ACHN (cell line): ENCODE data around the gene SLC13A4.
"Not testable (repeated sequence)": the region's sequence is repeated elsewhere in the genome, so short reads cannot be mapped to it uniquely, and the experiment has no call there.

Experiments
- DNase-seq: peaks from one replicate; pipeline ENCODE4 v3.0.0-alpha.2; 2015
- in situ Hi-C: cut with HindIII; loops from 2 replicates; pipeline ENCODE4 v1.10.0; 2017; ENCODE audit warnings: low sequenced_read_pairs, low pct_ligation_motif_present, low pct_unique_long_range_greater_than_20kb

Gene SLC13A4

GRCh38 chr7:135653340-135654080 lies 74.5 kb downstream of the SLC13A4 start:
- DNase-seq = no peak
- in situ Hi-C loops = no loop called here

DNA sequence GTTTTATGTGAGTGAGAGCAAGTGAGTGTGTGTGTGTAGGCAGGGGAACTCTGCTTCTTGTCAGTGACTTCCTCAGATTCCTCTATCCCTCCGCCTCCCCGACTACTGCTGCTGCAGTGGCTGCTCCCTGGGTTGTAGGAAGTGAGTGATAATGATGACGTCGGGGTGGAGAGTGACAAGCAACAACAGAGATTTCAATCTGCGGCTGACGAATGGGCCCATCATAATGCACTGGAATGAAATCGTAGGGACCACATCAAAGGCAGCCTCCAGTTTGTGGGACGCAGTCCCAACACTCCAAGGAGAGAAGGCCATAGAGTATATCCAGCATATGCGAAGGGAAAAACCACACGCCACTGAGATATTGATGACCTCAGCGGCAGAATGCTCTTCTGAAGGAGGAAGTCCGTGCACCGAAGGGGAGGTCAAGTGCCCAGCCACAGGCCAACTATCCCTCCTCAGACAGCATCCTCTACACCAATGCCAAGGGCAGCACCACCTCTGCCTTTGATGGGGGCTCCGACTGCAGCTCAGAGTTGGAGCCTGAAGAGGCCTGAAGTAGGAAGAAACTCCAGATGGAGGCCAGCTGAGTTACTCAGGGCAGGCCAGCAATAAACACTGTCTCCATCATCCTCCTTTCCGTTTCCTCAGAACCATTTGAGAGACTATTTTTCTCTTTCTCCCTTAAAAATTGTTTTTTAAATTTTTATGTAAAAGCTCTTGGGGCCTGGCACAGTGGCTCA lies 77.0 kb downstream of the SLC13A4 start:
- in situ Hi-C loops = no loop called here

DNA sequence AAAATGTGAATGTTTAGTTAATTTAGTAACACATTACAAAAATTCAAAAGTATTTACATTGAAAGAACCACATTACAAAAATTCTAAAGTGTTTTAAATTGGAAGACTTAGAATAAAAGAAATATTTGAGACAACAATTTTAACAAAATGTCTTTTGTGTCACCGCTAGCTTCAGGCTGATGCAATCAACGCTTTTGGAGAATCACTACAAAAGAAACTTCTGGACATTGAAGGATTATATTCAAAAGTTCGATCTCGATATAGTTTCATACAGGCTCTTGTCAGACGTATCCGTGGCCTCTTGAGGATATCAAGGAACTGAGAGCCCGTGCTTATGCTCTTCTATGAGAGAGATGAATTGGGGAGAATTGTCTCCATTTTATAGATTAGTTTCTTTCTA lies 79.8 kb downstream of the SLC13A4 start:
- in situ Hi-C loops = no loop called here
- DNase-seq = no peak

More for the DNA sequence above, 77.0 kb downstream of the SLC13A4 start:
- no peak for DNase-seq

DNA sequence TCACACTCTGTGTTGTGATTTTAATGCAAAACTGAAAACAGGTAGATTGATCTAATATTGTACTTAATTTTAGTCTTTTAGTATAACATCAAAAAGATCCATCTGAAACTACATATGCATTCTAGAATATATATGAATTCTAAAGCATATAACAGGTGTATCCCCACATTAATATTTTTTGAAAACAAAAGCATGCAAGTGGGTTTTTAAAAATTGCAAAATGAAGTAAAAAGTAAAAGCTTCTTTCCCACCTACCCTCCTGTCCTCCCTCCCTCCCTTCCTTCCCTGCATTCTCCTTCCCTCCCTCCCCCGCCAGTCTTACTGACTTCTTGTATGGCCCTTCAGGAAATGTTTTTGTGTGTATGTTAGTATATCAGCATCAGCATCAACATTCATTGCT lies 80.2 kb downstream of the SLC13A4 start:
- in situ Hi-C loops = no loop called here
- no peak for DNase-seq

DNA sequence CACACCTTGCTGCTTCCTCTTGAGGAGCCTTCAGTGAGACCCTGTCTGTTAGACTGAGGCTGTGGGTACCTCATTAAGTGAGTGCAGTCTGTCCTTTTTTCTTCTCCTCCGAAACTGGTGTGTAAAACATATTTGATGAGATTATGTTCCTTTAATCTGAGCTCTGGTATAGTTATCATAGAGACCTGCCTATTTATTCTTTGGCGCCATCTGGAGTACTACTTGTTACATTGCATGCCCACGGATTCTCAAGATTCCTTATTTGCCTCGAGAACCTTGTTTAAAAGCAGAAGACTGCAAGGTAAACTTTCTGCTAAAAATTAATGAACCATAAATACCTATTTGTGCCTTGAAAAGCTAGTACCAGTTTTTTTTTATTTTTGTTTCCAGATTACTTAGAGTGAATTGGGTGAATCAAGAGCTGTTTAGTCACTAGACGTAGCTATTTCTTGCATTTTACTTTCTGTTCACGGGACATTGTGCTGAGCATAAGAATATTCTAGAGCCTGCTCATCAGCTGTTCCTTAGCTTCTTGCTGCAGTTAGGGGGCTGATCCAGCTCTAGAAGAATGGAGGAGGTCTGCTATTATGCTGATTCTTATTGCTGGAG lies 82.6 kb downstream of the SLC13A4 start:
- peak; percentile 73 for DNase-seq
- in situ Hi-C loops = no loop called here

DNA sequence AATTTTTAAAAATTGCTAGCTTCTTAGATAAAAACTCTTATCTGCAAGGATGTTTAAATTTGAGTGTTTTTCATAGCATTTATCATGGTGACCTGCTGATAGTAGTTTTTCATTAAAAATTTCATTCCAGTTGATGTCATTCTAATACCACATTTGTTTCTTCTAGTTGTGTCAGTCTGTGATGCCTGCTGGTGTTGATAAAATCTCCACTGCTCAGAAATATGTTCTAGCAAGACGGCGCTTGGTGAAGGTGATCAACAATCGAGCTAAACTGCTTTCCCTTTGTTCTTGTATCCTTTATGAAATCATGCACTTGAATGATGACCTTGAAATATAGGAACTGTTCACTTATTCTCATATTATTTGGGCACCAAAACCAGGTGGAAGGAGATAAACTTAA lies 83.3 kb downstream of the SLC13A4 start:
- no peak for DNase-seq

DNA sequence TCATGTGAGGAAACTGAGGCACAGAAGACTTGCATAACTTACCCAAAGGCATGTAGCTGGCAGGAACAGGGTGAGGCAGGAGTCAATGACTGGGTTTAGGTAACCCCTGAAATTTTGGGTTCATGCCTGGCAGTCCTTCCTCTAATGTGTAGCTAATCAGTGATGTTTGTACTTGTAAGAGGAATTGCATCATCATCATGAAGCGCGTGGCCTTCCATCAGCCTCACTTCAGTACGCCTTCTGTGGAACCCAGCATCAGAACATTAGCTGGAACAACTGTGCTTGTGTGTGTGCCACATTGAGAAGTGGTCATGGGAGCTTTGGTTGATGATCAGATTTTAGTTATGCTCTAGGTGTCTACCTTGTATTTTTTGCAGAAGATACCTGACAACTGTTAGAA lies 83.8 kb downstream of the SLC13A4 start:
- no peak for DNase-seq
- in situ Hi-C loops = no loop called here

More for the DNA sequence above, 83.3 kb downstream of the SLC13A4 start:
- in situ Hi-C loops = no loop called here

DNA sequence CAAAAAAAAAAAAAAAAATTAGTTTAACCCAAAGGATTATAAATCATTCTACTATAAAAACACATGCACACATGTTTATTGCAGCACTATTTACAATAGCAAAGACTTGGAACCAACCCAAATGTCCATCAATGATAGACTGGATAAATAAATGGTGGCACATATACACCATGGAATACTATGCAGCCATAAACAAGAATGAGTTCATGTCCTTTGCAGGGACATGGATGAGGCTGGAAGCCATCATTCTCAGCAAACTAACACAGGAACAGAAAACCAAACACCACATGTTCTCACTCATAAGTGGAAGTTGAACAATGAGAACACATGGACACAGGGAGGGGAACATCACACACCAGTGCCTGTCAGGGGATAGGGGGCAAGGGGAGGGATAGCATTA lies 88.3 kb downstream of the SLC13A4 start:
- DNase-seq, in situ Hi-C loops: not testable (repeated sequence)

DNA sequence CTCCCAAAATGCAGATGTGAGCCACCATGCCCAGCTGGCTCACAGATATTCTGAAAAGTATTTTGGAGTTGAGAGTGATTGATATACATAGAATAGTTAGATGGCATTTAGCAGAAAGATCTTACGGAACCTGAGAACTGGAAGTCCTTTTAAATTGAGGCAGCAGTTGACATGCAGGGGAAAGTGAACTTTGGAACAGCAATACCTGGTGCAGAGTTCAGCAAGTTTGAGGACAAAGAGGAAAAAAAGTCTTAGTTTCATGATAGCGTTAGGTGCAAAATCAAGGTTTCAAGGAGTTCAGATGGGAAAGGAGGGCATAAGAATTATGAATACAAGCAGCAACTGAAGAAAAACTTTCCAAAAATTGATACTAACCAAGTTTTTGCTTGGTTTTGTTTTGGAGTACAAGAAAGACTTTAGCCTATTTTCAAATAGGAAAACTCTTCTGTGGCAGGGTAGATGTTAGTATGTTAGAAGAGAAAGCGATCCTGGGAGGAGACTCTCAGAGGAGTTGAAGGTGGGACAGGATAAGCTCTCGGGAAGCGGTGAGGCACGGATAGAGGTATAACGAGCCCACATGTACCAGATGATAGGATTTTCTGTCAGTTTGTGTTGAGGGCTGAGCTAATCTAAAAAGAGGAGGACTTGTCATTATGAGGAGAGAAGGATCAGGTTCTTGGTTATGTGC lies 93.7 kb downstream of the SLC13A4 start:
- in situ Hi-C loops = no loop called here
- DNase-seq = no peak
